ENCODE data around the gene PPIL3. TPM values are rescaled to one million over a fixed set of nuclear protein-coding genes. Genes with fewer than 3 reads are reported as not detected.

Gene PPIL3
- total and polyA plus RNA-seq, 2 experiments from 2014 or later, result 42.9 to 54.0 TPM

GRCh38 chr2:200828572-200829257, 60.2 kb downstream of the PPIL3 start (continued):
- TF ChIP-seq ZNF462 (CRISPR knock-in tag; IDR thresholded peaks at IDR 0.05) (no peak), ETS1 (IDR thresholded peaks at IDR 0.05) (no peak), EZH2 (IDR thresholded peaks at IDR 0.05; ENCODE audit: low read depth, unreplicated experiment) (no peak), EZH2phosphoT487 (IDR thresholded peaks at IDR 0.05; ENCODE audit: unreplicated experiment) (no peak), CREB1 (CRISPR knock-in tag; IDR thresholded peaks at IDR 0.05; ENCODE audit: low read depth) (no peak), REST (IDR thresholded peaks at IDR 0.05; ENCODE audit: unreplicated experiment) (no peak)
